Upper lobe of right lung (tissue), 1 donor: ENCODE results near the gene CDH22. TPM values are rescaled to one million over a fixed set of nuclear protein-coding genes. Genes with fewer than 3 reads are reported as not detected.

Experiments
- ATAC-seq: fragments of 200-7000 bp; cut with Tn5 transposase; one replicate; pipeline ENCODE4 v1.9.1; 2020; ENCODE audit warnings: mild to moderate bottlenecking, moderate library complexity
- DNase-seq: peaks from one replicate; pipeline ENCODE4 v3.0.0-alpha.2; 2020
- H3K27ac ChIP-seq: fragments of 200-600 bp; one replicate; pipeline ENCODE4 v1.8.0; 2022
- H3K27me3 ChIP-seq: fragments of 200-600 bp; one replicate; pipeline ENCODE4 v1.8.0; 2022; ENCODE audit warnings: mild to moderate bottlenecking
- H3K36me3 ChIP-seq: fragments of 200-600 bp; one replicate; pipeline ENCODE4 v1.8.0; 2022
- H3K4me1 ChIP-seq: fragments of 200-600 bp; one replicate; pipeline ENCODE4 v1.8.0; 2022
- H3K4me3 ChIP-seq: fragments of 200-600 bp; one replicate; pipeline ENCODE4 v1.8.0; 2022; ENCODE audit warnings: mild to moderate bottlenecking
- H3K9me3 ChIP-seq: fragments of 200-600 bp; one replicate; pipeline ENCODE4 v1.8.0; 2022
- CTCF ChIP-seq: fragments of 200-600 bp; IDR thresholded peaks from one replicate; pipeline ENCODE4 v1.8.0; 2022; ENCODE audit warnings: antibody characterized with exemption
- intact Hi-C: fragments of 100-400 bp; cut with DNase I; formaldehyde crosslinking; loops from one replicate; pipeline ENCODE4 v1.11.0; 2022
- total RNA-seq: library from RNA; stranded (reverse); fragmentation: NEBNext Ultra II Directional; extraction: Animal tissue kit (Norgen Biotek cat#: 25700); gene quantifications from one replicate; pipeline ENCODE4 v1.2.1, GENCODE V29; 2021
- donor health status: DM: no; HTN: yes; CAD: no; lungs with severe emphysema.

Gene CDH22
- total RNA-seq, 1 donor from 2014 or later = 0.46 TPM

GRCh38 chr20:46332373-46333160, 24.3 kb upstream of the CDH22 start:
- DNase-seq = no peak
- ATAC-seq = no peak
- intact Hi-C loops = no loop called here

GRCh38 chr20:46331611-46332361, 23.5 kb upstream of the CDH22 start:
- TF ChIP-seq CTCF = no peak
- Histone ChIP-seq H3K27ac (no peak overlapping the region), H3K36me3 (no peaks in the 10 kb centered on the region), H3K9me3 (no peaks in the 10 kb centered on the region), H3K27me3 (peaks cover 68% of the 10 kb centered on the region), H3K4me3 (no peak overlapping the region), H3K4me1 (no peaks in the 10 kb centered on the region)
- intact Hi-C loops = no loop called here
- ATAC-seq = no peak
- no peak for DNase-seq

More at GRCh38 chr20:46332373-46333160, 24.3 kb upstream of the CDH22 start:
- Histone ChIP-seq H3K27me3 (peaks cover 76% of the 10 kb centered on the region), H3K9me3 (no peaks in the 10 kb centered on the region), H3K4me3 (no peak overlapping the region), H3K4me1 (no peaks in the 10 kb centered on the region), H3K36me3 (no peaks in the 10 kb centered on the region), H3K27ac (no peak overlapping the region)
- TF ChIP-seq CTCF = no peak

GRCh38 chr20:46330831-46331371, 22.6 kb upstream of the CDH22 start:
- intact Hi-C loops = no loop called here
- Histone ChIP-seq H3K36me3 (no peaks in the 10 kb centered on the region), H3K4me1 (no peaks in the 10 kb centered on the region), H3K4me3 (no peak overlapping the region), H3K9me3 (no peaks in the 10 kb centered on the region), H3K27me3 (peaks cover 66% of the 10 kb centered on the region), H3K27ac (no peak overlapping the region)
- DNase-seq = no peak
- TF ChIP-seq CTCF = no peak
- ATAC-seq = no peak

- DNase-seq = no peak
- TF ChIP-seq CTCF = no peak
- Histone ChIP-seq H3K27ac (no peak overlapping the region), H3K4me1 (no peaks in the 10 kb centered on the region), H3K4me3 (no peak overlapping the region), H3K9me3 (no peaks in the 10 kb centered on the region), H3K36me3 (no peaks in the 10 kb centered on the region), H3K27me3 (peaks cover 66% of the 10 kb centered on the region)
- intact Hi-C loops = no loop called here
- ATAC-seq = no peak
Observed at GRCh38 chr20:46330072-46330763, 21.9 kb upstream of the CDH22 start.

- intact Hi-C loops = no loop called here
- peaks cover 53% of the 10 kb centered on the region for H3K27me3 ChIP-seq
- DNase-seq = no peak
Observed at GRCh38 chr20:46328200-46328882, 20.0 kb upstream of the CDH22 start.

More at GRCh38 chr20:46328200-46328882, 20.0 kb upstream of the CDH22 start:
- H3K9me3 ChIP-seq = no peaks in the 10 kb centered on the region
- no peak for ATAC-seq
- no peak overlapping the region for H3K4me3 ChIP-seq
- no peak for TF ChIP-seq CTCF
- H3K27ac ChIP-seq = no peak overlapping the region
- no peaks in the 10 kb centered on the region for H3K36me3 ChIP-seq
- no peaks in the 10 kb centered on the region for H3K4me1 ChIP-seq
